Activated CD4-positive, alpha-beta T cell treated with anti-CD3 and anti-CD28 coated beads for 36 hours (primary cell): ENCODE results near the gene TERT. TPM values are rescaled to one million over a fixed set of nuclear protein-coding genes. Genes with fewer than 3 reads are reported as not detected.
"Not testable (repeated sequence)": the region's sequence is repeated elsewhere in the genome, so short reads cannot be mapped to it uniquely, and the experiment has no call there.

Experiments used
- ATAC-seq: fragments of 200-7000 bp; cut with Tn5 transposase; one replicate; pipeline ENCODE4 v1.10.0; 2021; ENCODE audit warnings: mild to moderate bottlenecking, moderate library complexity
- CTCF ChIA-PET: fragments of 350-600 bp; sonication (Branson Sonifier 250); formaldehyde crosslinking; loops from one replicate; lab custom pipeline; 2021; ENCODE audit warnings: antibody characterized with exemption; lab: Charles Lee
- POLR2A ChIA-PET: fragments of 350-600 bp; sonication (Branson Sonifier 250); formaldehyde crosslinking; loops from one replicate; lab custom pipeline; 2021; ENCODE audit warnings: antibody characterized with exemption, inconsistent platforms; lab: Charles Lee
- DNase-seq: peaks from one replicate; pipeline ENCODE4 v3.0.0-alpha.2; 2020
- H3K27ac Mint-ChIP-seq: one replicate; pipeline ENCODE4 v1.8.0; 2021; ENCODE audit warnings: mixed read lengths
- H3K27me3 Mint-ChIP-seq: one replicate; pipeline ENCODE4 v1.8.0; 2021; ENCODE audit warnings: mixed read lengths
- H3K36me3 Mint-ChIP-seq: one replicate; pipeline ENCODE4 v1.8.0; 2021; ENCODE audit warnings: low read depth, mixed read lengths
- H3K4me1 Mint-ChIP-seq: one replicate; pipeline ENCODE4 v1.8.0; 2021; ENCODE audit warnings: mixed read lengths
- H3K4me3 Mint-ChIP-seq: one replicate; pipeline ENCODE4 v1.8.0; 2021; ENCODE audit warnings: mild to moderate bottlenecking, moderate library complexity, mixed read lengths
- H3K9me3 Mint-ChIP-seq: one replicate; pipeline ENCODE4 v1.8.0; 2021; ENCODE audit warnings: low read depth, mixed read lengths
- intact Hi-C, 2 experiments: fragments of 100-400 bp; cut with DNase I in 1 of 2; cut with micrococcal nuclease in 1 of 2; formaldehyde crosslinking; loops; one replicate each; pipeline versions ENCODE4 v1.14.2 to v1.15.1; 2022 to 2024; cut with DNase I, micrococcal nuclease
- total RNA-seq, 2 experiments: library from RNA; stranded (reverse); gene quantifications; one replicate each; pipeline ENCODE4 v1.2.3, GENCODE V29; 2021

TERT gene
- total RNA-seq, 2 experiments from 2014 or later: 8.5 to 11.9 TPM

DNA sequence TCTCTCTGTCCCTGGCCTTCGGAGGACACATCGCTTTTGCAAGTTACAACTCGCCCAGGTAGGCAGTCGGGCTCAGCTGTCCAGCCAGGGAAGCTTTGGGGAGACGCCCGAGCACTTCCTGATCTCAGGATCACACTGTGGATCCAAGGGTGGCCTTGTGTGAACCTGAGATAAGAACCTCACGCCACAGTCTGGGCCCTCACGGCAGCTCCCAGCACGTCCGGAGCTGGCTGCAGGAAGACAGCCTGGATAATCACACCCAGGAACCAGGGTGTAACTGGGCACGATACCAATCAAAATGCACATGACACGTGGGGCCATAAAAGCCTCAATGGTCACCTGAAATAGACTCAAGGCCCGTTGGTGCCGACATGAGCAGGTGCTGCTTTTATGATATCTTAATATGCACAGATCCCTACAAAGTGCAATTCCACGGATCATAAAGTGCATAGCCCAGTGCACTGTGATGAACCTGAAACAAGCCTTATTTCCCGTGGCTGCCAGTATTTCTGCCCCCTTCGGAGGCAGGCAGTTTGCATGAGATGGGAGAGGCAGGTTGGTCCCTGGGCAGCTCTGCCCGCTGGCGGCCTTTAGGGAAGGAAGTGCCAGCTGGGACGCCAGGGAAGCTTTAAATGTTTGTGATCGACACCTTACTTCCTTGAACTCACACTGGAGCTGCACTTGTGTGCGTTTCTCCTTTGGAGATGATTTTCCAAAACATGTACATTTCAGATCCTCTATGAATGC lies 55.2 kb downstream of the TERT start:
- no peaks in the 10 kb centered on the region for H3K36me3 Mint-ChIP-seq
- ChIA-PET CTCF (no interaction called here), POLR2A (no interaction called here)
- no peaks in the 10 kb centered on the region for H3K27me3 Mint-ChIP-seq
- intact Hi-C loops: no loop called here
- H3K9me3 Mint-ChIP-seq: peaks cover 11% of the 10 kb centered on the region
- H3K4me3 Mint-ChIP-seq: no peak overlapping the region
- DNase-seq (no peak), ATAC-seq (no peak)
- H3K4me1 Mint-ChIP-seq: no peaks in the 10 kb centered on the region
- H3K27ac Mint-ChIP-seq: no peak overlapping the region

DNA sequence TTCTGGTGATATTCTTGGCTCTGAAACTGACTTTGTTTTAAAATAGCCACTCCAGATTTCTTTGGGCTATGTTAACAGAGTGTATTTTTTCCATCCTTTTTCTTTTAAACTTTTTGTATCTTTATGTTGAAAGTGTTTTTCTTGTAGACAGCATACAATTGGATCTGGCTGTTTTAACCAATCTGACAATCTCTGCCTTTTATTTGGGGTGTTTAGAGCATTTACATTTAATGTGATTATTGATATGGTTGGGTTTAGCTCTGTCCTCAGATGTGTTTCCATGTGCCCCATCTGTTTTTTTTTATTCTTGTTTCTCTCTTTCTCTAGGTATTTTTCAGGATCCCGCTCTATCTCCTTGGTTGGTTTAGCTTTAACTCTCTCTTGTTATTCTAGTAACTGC lies 59.0 kb downstream of the TERT start:
- H3K36me3 Mint-ChIP-seq: no peaks in the 10 kb centered on the region
- no peaks in the 10 kb centered on the region for H3K4me1 Mint-ChIP-seq
- intact Hi-C loops: no loop called here
- ChIA-PET POLR2A (no interaction called here), CTCF (interaction anchor here (0.7 kb wide), 1 partner anchor 462 kb away, joined by 3 read pairs; no protein-coding TSS in a partner anchor)
- peaks cover 11% of the 10 kb centered on the region for H3K9me3 Mint-ChIP-seq
- ATAC-seq (no peak), DNase-seq (no peak)
- no peak overlapping the region for H3K4me3 Mint-ChIP-seq
- H3K27ac Mint-ChIP-seq: no peak overlapping the region
- no peaks in the 10 kb centered on the region for H3K27me3 Mint-ChIP-seq

DNA sequence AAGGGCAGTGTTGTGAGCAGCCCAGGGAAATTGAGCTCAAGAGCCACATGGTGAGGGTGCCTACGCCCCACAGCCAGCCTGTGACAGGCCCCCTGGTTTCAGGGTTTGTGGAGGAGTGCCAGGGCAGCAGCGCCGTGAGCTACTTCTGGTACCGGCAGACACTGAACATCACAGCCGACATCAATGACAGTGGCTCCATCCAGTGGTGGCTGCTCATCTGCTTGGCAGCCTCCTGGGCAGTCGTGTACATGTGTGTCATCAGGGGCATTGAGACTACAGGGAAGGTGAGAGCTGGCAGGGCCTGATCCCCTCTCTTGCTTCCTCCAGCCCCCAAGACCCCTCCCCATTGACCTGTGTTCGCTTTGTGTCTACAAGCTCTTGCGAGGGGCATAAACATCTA lies 59.5 kb downstream of the TERT start:
- H3K4me1 Mint-ChIP-seq: no peaks in the 10 kb centered on the region
- no peak overlapping the region for H3K27ac Mint-ChIP-seq
- no peaks in the 10 kb centered on the region for H3K36me3 Mint-ChIP-seq
- POLR2A ChIA-PET: no interaction called here
- intact Hi-C loops: no loop called here
- peaks cover 11% of the 10 kb centered on the region for H3K9me3 Mint-ChIP-seq
- no peak for DNase-seq
- no peaks in the 10 kb centered on the region for H3K27me3 Mint-ChIP-seq
- no peak overlapping the region for H3K4me3 Mint-ChIP-seq
- no peak for ATAC-seq
- CTCF ChIA-PET: no interaction called here

DNA sequence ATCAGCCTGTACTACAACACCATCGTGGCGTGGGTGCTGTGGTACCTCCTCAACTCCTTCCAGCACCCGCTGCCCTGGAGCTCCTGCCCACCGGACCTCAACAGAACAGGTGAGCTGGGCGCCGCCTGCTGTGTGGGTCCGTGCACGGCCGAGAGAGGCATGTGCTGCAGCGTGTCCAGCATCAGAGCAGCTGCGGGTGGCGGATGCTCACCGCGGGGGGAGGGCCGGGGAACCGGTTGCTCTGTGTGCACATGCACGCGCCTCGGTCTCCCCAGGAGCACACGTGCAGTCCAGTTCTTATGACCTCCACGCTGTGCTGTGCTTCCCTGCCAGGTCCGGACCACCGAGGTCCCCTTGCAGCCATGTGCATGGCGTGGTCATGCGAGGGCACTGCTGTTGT lies 62.1 kb downstream of the TERT start:
- ATAC-seq (no peak), DNase-seq (no peak)
- CTCF ChIA-PET: no interaction called here
- POLR2A ChIA-PET: no interaction called here
- intact Hi-C loops: no loop called here
- no peak overlapping the region for H3K4me3 Mint-ChIP-seq
- peaks cover 11% of the 10 kb centered on the region for H3K9me3 Mint-ChIP-seq
- no peaks in the 10 kb centered on the region for H3K36me3 Mint-ChIP-seq
- no peak overlapping the region for H3K27ac Mint-ChIP-seq
- H3K4me1 Mint-ChIP-seq: peaks cover 5% of the 10 kb centered on the region
- H3K27me3 Mint-ChIP-seq: peaks cover 3% of the 10 kb centered on the region

DNA sequence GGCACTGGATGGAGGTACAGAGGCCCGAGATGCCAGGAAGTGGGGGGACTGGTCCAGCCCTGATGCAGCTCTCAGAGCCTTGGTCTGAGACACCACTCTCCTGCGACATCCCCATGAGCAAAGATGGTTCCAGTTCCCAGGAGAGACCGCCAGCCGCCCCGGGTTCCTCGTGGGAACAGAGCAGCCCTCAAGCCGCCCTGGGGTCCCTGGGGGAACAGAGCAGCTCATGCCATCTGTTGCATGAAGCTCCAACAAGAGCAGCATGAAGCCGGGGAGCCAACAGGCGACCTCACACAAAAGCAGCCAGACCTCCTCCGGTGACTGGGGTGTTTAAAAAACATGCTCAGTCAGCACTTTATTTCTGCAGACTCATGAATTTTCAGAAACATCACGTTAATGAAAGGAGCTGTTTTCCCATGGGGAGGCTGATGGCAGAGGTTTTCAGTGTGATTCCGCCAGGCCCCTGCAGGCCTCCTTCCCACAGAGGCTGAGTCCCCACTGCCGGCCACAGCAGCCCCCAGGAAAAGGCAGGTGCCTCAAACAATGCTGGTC lies 63.4 kb downstream of the TERT start:
- no peaks in the 10 kb centered on the region for H3K36me3 Mint-ChIP-seq
- ChIA-PET CTCF (interaction anchor here (0.7 kb wide), 1 partner anchor 23 kb away, joined by 3 read pairs; no protein-coding TSS in a partner anchor), POLR2A (no interaction called here)
- H3K4me1 Mint-ChIP-seq: peaks cover 5% of the 10 kb centered on the region
- ATAC-seq (no peak), DNase-seq (no peak)
- H3K9me3 Mint-ChIP-seq: peaks cover 10% of the 10 kb centered on the region
- H3K27ac Mint-ChIP-seq: no peak overlapping the region
- intact Hi-C loops: no loop called here
- peaks cover 3% of the 10 kb centered on the region for H3K27me3 Mint-ChIP-seq
- no peak overlapping the region for H3K4me3 Mint-ChIP-seq

DNA sequence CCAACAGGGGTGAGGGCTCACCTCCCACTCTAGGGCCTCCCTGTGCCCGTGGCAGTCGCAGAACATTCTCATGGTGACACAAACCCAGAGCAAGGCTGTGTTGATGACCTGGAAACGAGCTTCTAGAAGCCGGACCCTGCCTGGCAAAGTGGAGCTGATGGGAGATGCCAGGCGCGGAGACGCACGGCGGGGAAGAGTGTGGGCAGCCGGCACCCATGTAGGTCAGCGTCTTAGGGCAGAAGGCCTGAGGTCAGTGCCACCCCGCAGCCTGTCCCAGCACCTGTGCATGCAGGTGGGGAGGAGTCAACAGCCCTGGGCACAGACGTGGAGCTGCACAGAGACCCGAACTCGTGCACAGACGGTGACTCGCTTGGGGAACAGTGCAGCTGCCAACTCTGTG lies 64.3 kb downstream of the TERT start:
- CTCF ChIA-PET: interaction anchor here (0.7 kb wide), 1 partner anchor 22 kb away, joined by 3 read pairs; no protein-coding TSS in a partner anchor
- intact Hi-C loops: no loop called here
- peaks cover 1% of the 10 kb centered on the region for H3K9me3 Mint-ChIP-seq

DNA sequence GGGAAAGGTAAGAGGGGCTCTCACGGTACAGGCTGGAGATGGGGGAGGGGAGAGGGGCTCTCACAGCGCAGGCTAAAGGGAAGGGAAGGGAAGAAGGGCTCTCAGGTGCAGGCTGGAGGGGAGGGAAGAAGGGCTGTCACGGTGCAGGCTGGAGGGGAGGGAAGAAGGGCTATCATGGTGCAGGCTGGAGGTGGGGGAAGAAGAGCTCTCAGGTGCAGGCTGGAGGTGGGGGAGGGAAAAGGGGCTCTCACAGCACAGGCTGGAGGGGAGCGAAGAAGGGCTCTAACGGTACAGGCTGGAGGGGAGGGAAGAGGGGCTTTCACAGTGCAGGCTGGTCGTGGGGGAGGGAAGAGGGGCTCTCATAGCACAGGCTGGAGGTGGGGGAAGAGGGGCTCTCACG lies 65.0 kb downstream of the TERT start:
- ChIA-PET POLR2A (no interaction called here), CTCF (no interaction called here)
- intact Hi-C loops: no loop called here

More for the DNA sequence above, 64.3 kb downstream of the TERT start:
- no peak for DNase-seq
- no peak overlapping the region for H3K27ac Mint-ChIP-seq
- POLR2A ChIA-PET: no interaction called here
- no peaks in the 10 kb centered on the region for H3K36me3 Mint-ChIP-seq
- H3K4me1 Mint-ChIP-seq: peaks cover 5% of the 10 kb centered on the region
- H3K27me3 Mint-ChIP-seq: peaks cover 3% of the 10 kb centered on the region
- ATAC-seq: no peak
- no peak overlapping the region for H3K4me3 Mint-ChIP-seq

DNA sequence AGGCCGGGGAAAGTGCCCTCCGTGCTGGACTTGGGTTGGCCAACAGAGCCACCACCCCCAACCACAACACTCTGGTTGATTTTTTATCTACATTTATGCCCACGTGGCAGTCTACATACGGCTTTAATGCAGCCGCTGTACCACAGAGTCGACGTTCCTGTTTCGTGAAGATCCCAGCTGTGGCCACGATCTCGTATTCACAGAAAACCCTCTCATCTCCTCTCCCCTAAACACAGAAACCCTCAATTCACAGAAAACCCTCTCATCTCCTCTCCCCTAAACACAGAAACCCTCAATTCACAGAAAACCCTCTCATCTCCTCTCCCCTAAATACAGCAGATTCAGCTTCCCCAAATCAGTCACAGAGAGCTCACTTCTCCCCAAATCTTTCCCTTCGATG lies 65.8 kb downstream of the TERT start:
- POLR2A ChIA-PET, H3K4me3 Mint-ChIP-seq, intact Hi-C loops, H3K4me1 Mint-ChIP-seq, ATAC-seq, H3K9me3 Mint-ChIP-seq, CTCF ChIA-PET, H3K36me3 Mint-ChIP-seq, DNase-seq, H3K27me3 Mint-ChIP-seq, H3K27ac Mint-ChIP-seq: not testable (repeated sequence)

More for the DNA sequence above, 65.0 kb downstream of the TERT start:
- Mint-ChIP-seq H3K36me3 (no peaks in the 10 kb centered on the region), H3K4me1 (peaks cover 5% of the 10 kb centered on the region), H3K9me3 (no peaks in the 10 kb centered on the region), H3K27me3 (peaks cover 3% of the 10 kb centered on the region), H3K27ac (no peak overlapping the region), H3K4me3 (no peak overlapping the region)
- no peak for DNase-seq
- ATAC-seq: no peak

DNA sequence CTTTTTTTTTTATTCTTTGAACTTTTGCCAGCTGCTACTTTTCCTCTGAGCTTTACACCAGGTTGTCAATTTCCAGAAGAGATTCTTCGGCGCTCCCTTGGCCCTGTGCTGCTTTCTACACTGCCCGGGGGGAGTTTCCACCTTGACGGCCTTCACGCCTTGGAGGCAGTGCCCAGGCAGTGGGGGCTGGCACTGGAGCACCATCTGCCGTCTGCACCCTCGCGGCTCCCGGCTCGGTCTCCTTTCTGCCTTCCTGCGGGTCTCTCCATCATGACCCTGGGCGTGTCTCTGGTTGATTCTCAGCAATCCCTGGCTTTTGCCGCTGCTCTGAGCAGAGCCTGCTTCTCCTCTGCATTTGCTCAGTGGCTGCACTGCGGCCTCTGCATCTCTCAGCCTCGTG lies 66.7 kb downstream of the TERT start:
- peaks cover 3% of the 10 kb centered on the region for H3K27me3 Mint-ChIP-seq

DNA sequence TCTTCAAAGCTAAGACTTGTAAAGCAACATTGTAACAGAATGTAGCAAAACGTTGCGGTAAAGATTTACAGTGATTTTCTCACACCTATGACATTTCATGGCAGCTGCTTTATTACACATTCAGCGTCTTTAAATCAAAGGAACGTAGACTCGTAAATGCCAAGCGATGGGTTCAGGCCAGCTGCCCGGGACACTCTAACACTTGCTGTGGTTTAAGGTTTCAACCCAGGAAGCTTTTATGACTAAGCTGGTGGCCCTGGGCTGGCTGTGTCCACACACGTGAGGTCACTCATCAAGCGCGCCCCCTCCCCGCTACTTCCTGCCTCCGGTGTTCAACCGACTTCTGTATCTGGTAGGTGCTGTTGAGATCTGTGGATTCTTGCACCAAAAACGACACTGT lies 67.2 kb downstream of the TERT start:
- Mint-ChIP-seq H3K4me3 (no peak overlapping the region), H3K4me1 (peaks cover 5% of the 10 kb centered on the region), H3K27ac (no peak overlapping the region), H3K27me3 (peaks cover 3% of the 10 kb centered on the region), H3K36me3 (no peaks in the 10 kb centered on the region), H3K9me3 (no peaks in the 10 kb centered on the region)
- CTCF ChIA-PET: no interaction called here
- intact Hi-C loops: no loop called here
- DNase-seq (no peak), ATAC-seq (no peak)
- POLR2A ChIA-PET: no interaction called here

More for the DNA sequence above, 66.7 kb downstream of the TERT start:
- CTCF ChIA-PET: no interaction called here
- Mint-ChIP-seq H3K4me1 (peaks cover 5% of the 10 kb centered on the region), H3K9me3 (no peaks in the 10 kb centered on the region), H3K36me3 (no peaks in the 10 kb centered on the region), H3K27ac (no peak overlapping the region), H3K4me3 (no peak overlapping the region)
- intact Hi-C loops: no loop called here
- DNase-seq (no peak), ATAC-seq (no peak)
- POLR2A ChIA-PET: no interaction called here

DNA sequence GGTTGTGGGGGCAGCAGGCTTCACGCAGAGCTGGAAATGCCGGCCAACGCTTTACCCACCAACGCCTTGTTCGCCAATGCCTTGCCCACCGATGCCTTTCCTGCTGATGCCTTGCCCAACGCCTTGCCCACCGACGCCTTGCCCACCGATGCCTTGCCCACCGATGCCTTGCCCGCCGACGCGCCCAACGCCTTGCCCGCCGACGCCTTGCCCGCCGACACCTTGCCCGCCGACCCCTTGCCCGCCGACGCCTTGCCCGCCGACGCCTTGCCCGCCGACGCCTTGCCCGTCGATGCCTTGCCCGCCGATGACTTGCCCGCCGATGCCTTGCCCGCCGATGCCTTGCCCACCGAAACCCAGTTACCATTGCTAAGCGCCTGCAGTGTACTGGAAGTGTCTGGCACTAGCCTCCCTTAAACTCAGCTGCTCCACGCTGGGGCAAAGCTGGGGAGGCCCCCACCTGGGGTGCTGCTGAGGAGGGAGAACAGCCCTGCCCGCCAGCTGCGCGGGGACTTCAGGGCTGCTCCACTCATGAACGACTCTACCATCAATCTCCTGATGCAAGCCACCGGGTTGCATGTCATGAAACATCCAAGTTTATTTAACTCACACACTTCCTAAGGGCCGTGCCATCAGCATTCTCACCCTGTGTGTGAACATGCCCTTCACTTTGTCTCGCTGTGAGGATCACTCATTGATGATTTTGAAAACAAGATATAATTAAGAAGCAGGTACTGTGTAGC lies 67.9 kb downstream of the TERT start:
- Mint-ChIP-seq H3K9me3 (no peaks in the 10 kb centered on the region), H3K4me1 (peaks cover 5% of the 10 kb centered on the region), H3K27ac (no peak overlapping the region), H3K27me3 (peaks cover 3% of the 10 kb centered on the region), H3K4me3 (no peak overlapping the region), H3K36me3 (no peaks in the 10 kb centered on the region)
- POLR2A ChIA-PET: no interaction called here
- intact Hi-C loops: no loop called here
- ATAC-seq (no peak), DNase-seq (no peak)
- CTCF ChIA-PET: no interaction called here

DNA sequence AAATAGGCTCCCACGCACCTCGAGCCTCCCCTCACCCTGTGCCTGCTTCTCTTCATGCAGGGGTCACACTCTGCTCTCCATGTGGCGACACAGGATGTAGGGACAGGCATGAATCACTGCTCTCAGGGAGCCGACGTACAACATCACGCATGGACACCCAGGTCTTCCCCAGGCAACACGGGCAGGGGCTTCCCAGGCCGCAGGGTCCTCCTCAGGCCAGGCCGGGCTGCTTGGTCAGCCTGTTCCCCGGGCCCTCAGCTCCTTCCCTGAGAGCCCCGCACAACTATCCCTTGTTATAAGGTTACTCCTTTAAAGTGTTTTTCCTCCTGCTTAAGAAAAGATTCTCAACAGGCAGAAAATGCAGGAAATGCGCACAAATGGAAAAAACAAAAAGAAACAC lies 68.6 kb downstream of the TERT start:
- peaks cover 5% of the 10 kb centered on the region for H3K4me1 Mint-ChIP-seq
- ChIA-PET POLR2A (no interaction called here), CTCF (no interaction called here)
- DNase-seq: no peak
- no peaks in the 10 kb centered on the region for H3K36me3 Mint-ChIP-seq
- no peak overlapping the region for H3K4me3 Mint-ChIP-seq
- intact Hi-C loops: no loop called here
- peaks cover 3% of the 10 kb centered on the region for H3K27me3 Mint-ChIP-seq
- no peak for ATAC-seq
- H3K9me3 Mint-ChIP-seq: no peaks in the 10 kb centered on the region
- no peak overlapping the region for H3K27ac Mint-ChIP-seq
